MCF 10A (cell line): ENCODE measurements around the gene PDHX. TPM values are rescaled to one million over a fixed set of nuclear protein-coding genes. Genes with fewer than 3 reads are reported as not detected.

Source experiments
- BruUV-seq: library from RNA; stranded (reverse); fragments of 400-500 nt; replicated peaks from 2 replicates; lab custom pipeline; 2021; lab: Mats Ljungman, UMichigan
- CTCF ChIA-PET: fragments of 300-600 bp; sonication (Branson Sonifier 250); formaldehyde crosslinking; extraction: SDS; loops from one replicate; lab custom pipeline; 2021; ENCODE audit warnings: antibody characterized with exemption, inconsistent platforms; lab: Yijun Ruan, JAX
- POLR2A ChIA-PET: fragments of 300-600, 350-650 bp; sonication (Branson Sonifier 250); formaldehyde crosslinking; extraction: SDS; loops from one replicate; lab custom pipeline; 2020; ENCODE audit warnings: antibody characterized with exemption, inconsistent platforms; lab: Yijun Ruan, JAX
- DNase-seq: peaks from one replicate; pipeline ENCODE4 v3.0.0-alpha.2; 2018; ENCODE audit not compliant: unreplicated experiment
- H3K27ac Mint-ChIP-seq: one replicate; pipeline ENCODE4 v1.8.0; 2022; ENCODE audit warnings: mild to moderate bottlenecking, low read depth, mixed read lengths; ENCODE audit not compliant: unreplicated experiment
- H3K27me3 Mint-ChIP-seq: one replicate; pipeline ENCODE4 v1.8.0; 2022; ENCODE audit warnings: mixed read lengths; ENCODE audit not compliant: insufficient read depth, unreplicated experiment
- H3K36me3 Mint-ChIP-seq: one replicate; pipeline ENCODE4 v1.8.0; 2022; ENCODE audit warnings: mild to moderate bottlenecking, moderate library complexity, mixed read lengths; ENCODE audit not compliant: insufficient read depth, unreplicated experiment
- H3K4me1 Mint-ChIP-seq: one replicate; pipeline ENCODE4 v1.8.0; 2022; ENCODE audit warnings: mixed read lengths; ENCODE audit not compliant: insufficient read depth, unreplicated experiment
- H3K4me3 Mint-ChIP-seq: one replicate; pipeline ENCODE4 v1.8.0; 2022; ENCODE audit warnings: mild to moderate bottlenecking, moderate library complexity, mixed read lengths; ENCODE audit not compliant: unreplicated experiment
- H3K9me3 Mint-ChIP-seq: one replicate; pipeline ENCODE4 v1.8.0; 2022; ENCODE audit warnings: mixed read lengths; ENCODE audit not compliant: unreplicated experiment
- intact Hi-C: fragments of 100-400 bp; cut with micrococcal nuclease; formaldehyde crosslinking; loops from 2 replicates; pipeline ENCODE4 v1.14.1; 2022
- total RNA-seq: library from RNA; stranded (reverse); gene quantifications from 2 replicates; pipeline ENCODE4 v1.2.3, GENCODE V29; 2022
- TF ChIP-seq, protein P1 (sequence below): fragments of 200-600 bp; IDR thresholded peaks from one replicate; pipeline ENCODE4 v1.8.0; 2022; ENCODE audit warnings: antibody characterized with exemption, mild to moderate bottlenecking; ENCODE audit not compliant: unreplicated experiment

PDHX gene
- total RNA-seq, 1 experiment from 2014 or later, result 35.9 TPM

DNA sequence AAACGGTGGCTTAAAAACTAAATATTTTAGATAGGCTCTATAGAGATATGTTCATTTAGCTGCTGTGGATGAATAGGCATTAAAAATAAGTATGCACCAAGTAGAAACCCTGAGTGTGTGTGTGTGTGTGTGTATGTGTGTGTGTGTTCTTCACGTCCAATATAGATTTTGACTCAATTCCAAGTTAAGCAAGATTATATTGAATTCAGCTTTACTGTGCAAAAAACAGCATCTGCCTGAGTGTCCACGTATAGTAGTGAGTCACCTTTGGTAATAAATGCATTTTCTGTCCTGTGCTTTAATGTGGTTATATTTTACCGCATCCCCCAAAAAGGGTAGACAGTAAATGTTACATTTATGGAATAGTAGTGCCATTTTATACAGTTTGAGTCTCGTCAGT is 71.2 kb downstream of the PDHX start:
- no peak overlapping the region for H3K27ac Mint-ChIP-seq
- H3K36me3 Mint-ChIP-seq, result peaks cover 26% of the 10 kb centered on the region
- intact Hi-C loops, result no loop called here
- TF ChIP-seq, protein P1, sequence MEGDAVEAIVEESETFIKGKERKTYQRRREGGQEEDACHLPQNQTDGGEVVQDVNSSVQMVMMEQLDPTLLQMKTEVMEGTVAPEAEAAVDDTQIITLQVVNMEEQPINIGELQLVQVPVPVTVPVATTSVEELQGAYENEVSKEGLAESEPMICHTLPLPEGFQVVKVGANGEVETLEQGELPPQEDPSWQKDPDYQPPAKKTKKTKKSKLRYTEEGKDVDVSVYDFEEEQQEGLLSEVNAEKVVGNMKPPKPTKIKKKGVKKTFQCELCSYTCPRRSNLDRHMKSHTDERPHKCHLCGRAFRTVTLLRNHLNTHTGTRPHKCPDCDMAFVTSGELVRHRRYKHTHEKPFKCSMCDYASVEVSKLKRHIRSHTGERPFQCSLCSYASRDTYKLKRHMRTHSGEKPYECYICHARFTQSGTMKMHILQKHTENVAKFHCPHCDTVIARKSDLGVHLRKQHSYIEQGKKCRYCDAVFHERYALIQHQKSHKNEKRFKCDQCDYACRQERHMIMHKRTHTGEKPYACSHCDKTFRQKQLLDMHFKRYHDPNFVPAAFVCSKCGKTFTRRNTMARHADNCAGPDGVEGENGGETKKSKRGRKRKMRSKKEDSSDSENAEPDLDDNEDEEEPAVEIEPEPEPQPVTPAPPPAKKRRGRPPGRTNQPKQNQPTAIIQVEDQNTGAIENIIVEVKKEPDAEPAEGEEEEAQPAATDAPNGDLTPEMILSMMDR, result no peak
- POLR2A ChIA-PET, result interaction anchor here (0.5 to 2.1 kb wide), 5 partner anchors 10 to 209 kb away, joined by 3 to 11 read pairs (median 4); partner anchors contain the start of gene CD44
- DNase-seq, result no peak
- H3K4me1 Mint-ChIP-seq, result peaks cover 11% of the 10 kb centered on the region
- H3K4me3 Mint-ChIP-seq, result no peak overlapping the region
- no peaks in the 10 kb centered on the region for H3K27me3 Mint-ChIP-seq
- CTCF ChIA-PET, result interaction anchor here (0.6 to 1.4 kb wide), 5 partner anchors 190 to 498 kb away, joined by 3 to 4 read pairs (median 3); no protein-coding TSS in a partner anchor
- no peaks in the 10 kb centered on the region for H3K9me3 Mint-ChIP-seq
- BruUV-seq, result no TSS peak

DNA sequence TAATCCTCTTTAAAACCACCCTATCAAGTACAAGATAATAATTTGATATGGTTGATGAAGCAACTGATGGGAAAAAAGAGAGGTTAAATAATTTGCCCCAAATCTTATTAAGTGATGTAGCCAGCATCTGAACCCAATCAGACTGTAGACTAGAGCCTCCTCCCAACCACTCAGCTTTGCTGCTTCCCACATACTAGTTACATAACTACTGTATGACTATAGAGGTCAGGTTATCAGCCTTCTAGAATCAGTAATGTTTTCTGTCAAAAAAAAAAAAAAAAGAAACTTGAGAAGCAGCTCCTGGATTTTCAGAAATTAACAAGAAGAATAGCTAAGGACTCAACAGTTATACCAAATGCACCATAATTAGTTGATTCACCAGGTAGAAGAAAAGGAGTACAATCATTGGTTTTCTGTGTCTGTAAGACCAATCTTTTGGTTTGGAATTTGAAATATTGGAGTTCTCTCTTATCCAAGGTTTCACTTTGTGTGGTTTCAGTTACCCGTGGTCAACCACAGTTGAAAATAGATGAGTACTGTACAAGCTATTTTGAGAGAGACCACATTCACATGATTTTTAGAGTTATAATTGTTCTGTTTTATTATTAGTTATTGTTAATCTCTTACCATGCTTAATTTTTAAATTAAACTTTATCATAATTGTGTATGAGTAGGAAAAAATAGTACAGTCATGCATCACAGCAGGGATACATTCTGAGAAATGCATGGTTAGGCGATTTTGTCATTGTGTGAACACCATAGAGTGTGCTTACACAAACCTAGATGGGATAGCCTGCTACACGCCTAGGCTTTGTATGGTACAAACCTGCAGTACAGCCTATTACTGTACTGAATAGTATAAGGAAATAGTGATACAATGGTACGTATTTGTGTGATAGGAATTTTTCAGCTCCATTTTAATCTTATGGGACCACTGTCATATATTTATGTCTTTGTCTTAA is 72.2 kb downstream of the PDHX start:
- DNase-seq, result no peak
- Mint-ChIP-seq H3K27ac (no peak overlapping the region), H3K9me3 (no peaks in the 10 kb centered on the region), H3K4me1 (peaks cover 11% of the 10 kb centered on the region), H3K36me3 (peaks cover 24% of the 10 kb centered on the region), H3K4me3 (no peak overlapping the region), H3K27me3 (no peaks in the 10 kb centered on the region)
- ChIA-PET CTCF (interaction anchor here (0.6 to 1.4 kb wide), 3 partner anchors 21 to 403 kb away, joined by 3 to 6 read pairs (median 4); no protein-coding TSS in a partner anchor), POLR2A (interaction anchor here (0.5 to 1.4 kb wide), 5 partner anchors 9 to 454 kb away, joined by 3 to 7 read pairs (median 5); no protein-coding TSS in a partner anchor)
- TF ChIP-seq, protein P1, result no peak
- no TSS peak for BruUV-seq
- intact Hi-C loops, result no loop called here

DNA sequence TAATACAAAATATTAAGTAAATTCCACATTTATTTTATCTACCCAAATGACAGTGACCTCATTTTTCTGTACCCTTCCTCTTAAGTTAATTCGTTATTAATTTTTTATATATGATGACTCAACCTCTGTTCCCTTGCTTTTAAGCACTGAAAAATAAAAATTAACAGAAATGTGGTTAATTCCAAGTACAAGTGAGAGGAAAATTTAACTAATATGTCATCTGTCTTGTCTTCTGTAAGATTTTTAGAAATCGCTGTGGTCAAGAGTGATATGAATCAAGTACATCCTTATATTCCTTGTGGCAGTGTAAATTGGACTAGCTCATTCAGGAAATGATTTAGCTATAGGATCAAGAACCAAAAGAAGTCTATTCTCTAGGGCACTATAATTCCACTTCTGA is 74.5 kb downstream of the PDHX start:
- intact Hi-C loops, result no loop called here
- BruUV-seq, result no TSS peak
- TF ChIP-seq, protein P1, result no peak
- CTCF ChIA-PET, result no interaction called here
- H3K27ac Mint-ChIP-seq, result no peak overlapping the region
- no peak for DNase-seq
- H3K4me3 Mint-ChIP-seq, result no peak overlapping the region
- no peaks in the 10 kb centered on the region for H3K27me3 Mint-ChIP-seq
- H3K4me1 Mint-ChIP-seq, result peaks cover 11% of the 10 kb centered on the region
- POLR2A ChIA-PET, result no interaction called here
- no peaks in the 10 kb centered on the region for H3K9me3 Mint-ChIP-seq
- peaks cover 20% of the 10 kb centered on the region for H3K36me3 Mint-ChIP-seq

DNA sequence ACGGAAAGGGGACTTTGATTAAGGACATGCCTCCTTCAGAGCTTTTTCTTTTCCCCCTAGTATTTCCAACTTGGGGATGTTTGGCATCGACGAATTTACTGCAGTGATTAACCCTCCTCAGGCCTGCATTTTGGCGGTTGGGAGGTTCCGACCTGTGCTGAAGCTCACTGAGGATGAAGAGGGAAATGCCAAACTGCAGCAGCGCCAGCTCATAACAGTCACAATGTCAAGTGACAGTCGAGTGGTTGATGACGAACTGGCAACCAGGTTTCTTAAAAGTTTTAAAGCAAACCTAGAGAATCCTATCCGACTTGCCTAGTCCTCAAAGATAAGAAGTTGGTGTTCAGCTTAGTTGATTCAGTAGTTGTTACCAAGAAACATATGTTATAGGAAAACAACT is 78.4 kb downstream of the PDHX start:
- BruUV-seq, result no TSS peak
- ChIA-PET POLR2A (interaction anchor here (1.0 to 1.2 kb wide), 2 partner anchors 164 to 396 kb away, joined by 3 read pairs; no protein-coding TSS in a partner anchor), CTCF (interaction anchor here (0.5 to 1.2 kb wide), 5 partner anchors 70 to 395 kb away, joined by 3 to 5 read pairs (median 3); no protein-coding TSS in a partner anchor)
- DNase-seq, result no peak
- TF ChIP-seq, protein P1, result no peak
- Mint-ChIP-seq H3K4me1 (peaks cover 6% of the 10 kb centered on the region), H3K27me3 (no peaks in the 10 kb centered on the region), H3K9me3 (no peaks in the 10 kb centered on the region), H3K4me3 (no peak overlapping the region), H3K27ac (no peak overlapping the region), H3K36me3 (peaks cover 15% of the 10 kb centered on the region)
- intact Hi-C loops, result loop anchor here (5.0 kb wide), 1 partner anchor 68 kb away; no protein-coding TSS in a partner anchor
